Left lobe of liver (tissue), 2 donors: ENCODE results near the gene LINGO4. TPM values are rescaled to one million over a fixed set of nuclear protein-coding genes. Genes with fewer than 3 reads are reported as not detected.

Source experiments
- ATAC-seq: fragments of 200-7000 bp; cut with Tn5 transposase; one replicate; pipeline ENCODE4 v1.9.1; 2020; ENCODE audit warnings: mild to moderate bottlenecking, moderate library complexity
- DNase-seq: peaks from one replicate; pipeline ENCODE4 v3.0.0-alpha.2; 2020; ENCODE audit warnings: low spot score
- total RNA-seq: library from RNA; stranded (reverse); gene quantifications from one replicate; pipeline ENCODE4 v1.2.1, GENCODE V29; 2021
- donor health status: DM: no; HTN: no; CAD: no; lungs with moderate emphysema.
- donor health status: DM: no; HTN: yes; CAD: no.

Gene LINGO4
- total RNA-seq, 1 donor from 2014 or later, result 0.15 TPM

GRCh38 chr1:151834239-151834638 is 29.0 kb upstream of the LINGO4 start:
- ATAC-seq (peak; percentile 16), DNase-seq (peak; percentile 86)

- DNase-seq, result no peak
- ATAC-seq, result no peak
Measured at GRCh38 chr1:151833172-151833900, 28.1 kb upstream of the LINGO4 start.

GRCh38 chr1:151832318-151832980 is 27.2 kb upstream of the LINGO4 start:
- peak; percentile 56 for ATAC-seq
- peak; percentile 99 for DNase-seq

GRCh38 chr1:151831605-151832004 is 26.4 kb upstream of the LINGO4 start, which contains the start of gene RORC:
RORC (minus strand) TSS chr1:151831802; CDS start chr1:151831764, 38 bp downstream.
- peak; percentile 71 for ATAC-seq
- peak; percentile 95 for DNase-seq

- ATAC-seq, result no peak
- no peak for DNase-seq
Measured at GRCh38 chr1:151831256-151831591, 26.0 kb upstream of the LINGO4 start.

- ATAC-seq (no peak), DNase-seq (no peak)
Measured at GRCh38 chr1:151830055-151830454, 24.8 kb upstream of the LINGO4 start.

- DNase-seq, result no peak
- ATAC-seq, result no peak
Measured at GRCh38 chr1:151829352-151830046, 24.3 kb upstream of the LINGO4 start.

- DNase-seq, result no peak
- no peak for ATAC-seq
Measured at GRCh38 chr1:151828921-151829320, 23.7 kb upstream of the LINGO4 start.

- ATAC-seq (no peak), DNase-seq (no peak)
Measured at GRCh38 chr1:151827853-151828252, 22.6 kb upstream of the LINGO4 start.

GRCh38 chr1:151825751-151826660 is 20.8 kb upstream of the LINGO4 start:
- DNase-seq (no peak), ATAC-seq (no peak)

GRCh38 chr1:151825204-151825603 is 20.0 kb upstream of the LINGO4 start:
- ATAC-seq (peak; percentile 38), DNase-seq (peak; percentile 56)

- DNase-seq (no peak), ATAC-seq (no peak)
Measured at GRCh38 chr1:151823175-151823574, 18.0 kb upstream of the LINGO4 start.

- no peak for ATAC-seq
- DNase-seq, result no peak
Measured at GRCh38 chr1:151822404-151822803, 17.2 kb upstream of the LINGO4 start.

- DNase-seq, result peak; percentile 85
- ATAC-seq, result peak; percentile 59
Measured at GRCh38 chr1:151820940-151821339, 15.7 kb upstream of the LINGO4 start.

GRCh38 chr1:151819976-151820623 is 14.9 kb upstream of the LINGO4 start:
- ATAC-seq (peak; percentile 75), DNase-seq (peak; percentile 86)

- ATAC-seq (peak; percentile 72), DNase-seq (peak; percentile 72)
Measured at GRCh38 chr1:151819227-151819835, 14.1 kb upstream of the LINGO4 start.

- ATAC-seq (no peak), DNase-seq (no peak)
Measured at GRCh38 chr1:151817353-151817730, 12.1 kb upstream of the LINGO4 start.

GRCh38 chr1:151816548-151817352 is 11.5 kb upstream of the LINGO4 start:
- DNase-seq, result no peak
- ATAC-seq, result no peak

GRCh38 chr1:151815716-151816327 is 10.6 kb upstream of the LINGO4 start:
- ATAC-seq, result no peak
- DNase-seq, result no peak
